Fibroblast of pulmonary artery (primary cell): ENCODE data around the gene ZNF280A.
"Not testable (repeated sequence)": the region's sequence is repeated elsewhere in the genome, so short reads cannot be mapped to it uniquely, and the experiment has no call there.

Source experiments
- DNase-seq: peaks from one replicate; pipeline ENCODE4 v3.0.0-alpha.2; 2010; ENCODE audit warnings: low read depth
- H3K4me3 ChIP-seq: replicated peaks from 2 replicates; pipeline ENCODE4 v1.5.1; 2011; ENCODE audit warnings: low read depth, mild to moderate bottlenecking, control low read depth, low read length, moderate library complexity
- CTCF ChIP-seq: IDR thresholded peaks from 2 replicates; pipeline ENCODE4 v1.5.1; 2011; ENCODE audit warnings: mild to moderate bottlenecking, control low read depth, low read length, inconsistent platforms; ENCODE audit errors: missing control alignments

ZNF280A gene

GRCh38 chr22:22523494-22523893 is 3.4 kb upstream of the ZNF280A start:
- no peak for TF ChIP-seq CTCF
- no peak for DNase-seq
- H3K4me3 ChIP-seq: no peak overlapping the region

GRCh38 chr22:22521631-22522030 is 1.6 kb upstream of the ZNF280A start:
- H3K4me3 ChIP-seq: no peak overlapping the region
- TF ChIP-seq CTCF: no peak
- DNase-seq: no peak

- DNase-seq: peak; percentile 28
- no peak for TF ChIP-seq CTCF
- no peak overlapping the region for H3K4me3 ChIP-seq
Measured at GRCh38 chr22:22520667-22521602, 865 bp upstream of the ZNF280A start.

GRCh38 chr22:22519591-22519990 is 479 bp downstream of the ZNF280A start:
- peak overlapping the region; percentile 4 for H3K4me3 ChIP-seq
- no peak for TF ChIP-seq CTCF

GRCh38 chr22:22516992-22517391 is 3.1 kb downstream of the ZNF280A start:
- H3K4me3 ChIP-seq: no peak overlapping the region
- DNase-seq: no peak
- TF ChIP-seq CTCF: no peak

More at GRCh38 chr22:22519591-22519990, 479 bp downstream of the ZNF280A start:
- no peak for DNase-seq

GRCh38 chr22:22515890-22516289 is 4.2 kb downstream of the ZNF280A start:
- TF ChIP-seq CTCF: no peak

GRCh38 chr22:22514431-22514830 is 5.6 kb downstream of the ZNF280A start:
- not testable (repeated sequence) for DNase-seq, H3K4me3 ChIP-seq

More at GRCh38 chr22:22515890-22516289, 4.2 kb downstream of the ZNF280A start:
- DNase-seq: no peak
- H3K4me3 ChIP-seq: no peak overlapping the region
